A673 (cell line): ENCODE measurements around the gene WWC1.

Source experiments
- CTCF ChIP-seq: fragments of 300-800, 200-600 bp; sonication (generic); conservative IDR thresholded peaks from 2 replicates; pipeline ENCODE4 v1.5.1; 2017; ENCODE audit warnings: low read depth, mild to moderate bottlenecking, antibody characterized with exemption, low read length, moderate library complexity, mixed read lengths
- EZH2 ChIP-seq: fragments of 200-600 bp; sonication (generic); IDR thresholded peaks from 2 replicates; pipeline ENCODE4 v1.6.1; 2017; ENCODE audit warnings: borderline replicate concordance, low read depth, mild to moderate bottlenecking, mixed read lengths, antibody characterized with exemption, low read length; ENCODE audit not compliant: poor library complexity, severe bottlenecking

- TF ChIP-seq CTCF (no peak), EZH2 (no peak)
These were observed 46.4 kb upstream of the WWC1 start for GRCh38 chr5:168244838-168245559.
